ENCODE data around the gene C16orf78. TPM values are rescaled to one million over a fixed set of nuclear protein-coding genes. Genes with fewer than 3 reads are reported as not detected.

The C16orf78 gene
- polyA plus RNA-seq, 1 donor from 2014 or later: not detected

GRCh38 chr16:49410226-49410625, 36.6 kb downstream of the C16orf78 start:
- Histone ChIP-seq H3K4me3 (ENCODE audit: low read length) (no peak overlapping the region), H3K79me2 (replicated peaks; ENCODE audit: insufficient read depth, low read length) (no peaks in the 10 kb centered on the region), H3K9ac (ENCODE audit: low read length) (no peak overlapping the region), H3F3A (ENCODE audit: insufficient read depth, low read length, poor library complexity, severe bottlenecking) (no peaks in the 10 kb centered on the region), H3K9me2 (ENCODE audit: insufficient read depth, low read length) (no peaks in the 10 kb centered on the region), H3K9me3 (ENCODE audit: low read length) (no peaks in the 10 kb centered on the region), H4K20me1 (ENCODE audit: insufficient read depth) (no peaks in the 10 kb centered on the region), H3K4me2 (ENCODE audit: low read length) (no peak overlapping the region), H2AFZ (ENCODE audit: low read depth, low read length) (no peak overlapping the region), H3K27me3 (ENCODE audit: insufficient read depth, low read depth, low read length) (no peaks in the 10 kb centered on the region), H3K27ac (ENCODE audit: low read length) (no peak overlapping the region), H3K36me3 (ENCODE audit: insufficient read depth, low read length) (no peaks in the 10 kb centered on the region)
- TF ChIP-seq TAF1 (IDR thresholded peaks at IDR 0.05; ENCODE audit: low read depth) (no peak), CTCF (IDR thresholded peaks at IDR 0.05; ENCODE audit: poor library complexity, severe bottlenecking) (no peak), MXI1 (conservative IDR thresholded peaks at IDR 0.05; ENCODE audit: poor library complexity, severe bottlenecking) (no peak), SMC3 (conservative IDR thresholded peaks at IDR 0.05; ENCODE audit: poor library complexity) (no peak), REST (IDR thresholded peaks at IDR 0.05; ENCODE audit: borderline replicate concordance) (no peak), EP300 (conservative IDR thresholded peaks at IDR 0.05; ENCODE audit: poor library complexity, severe bottlenecking) (no peak), POLR2AphosphoS5 (IDR thresholded peaks at IDR 0.05) (no peak)

GRCh38 chr16:49411121-49411970, 37.7 kb downstream of the C16orf78 start:
- Histone ChIP-seq H3K27ac (ENCODE audit: low read length) (no peak overlapping the region), H3K9me2 (ENCODE audit: insufficient read depth, low read length) (no peaks in the 10 kb centered on the region), H4K20me1 (ENCODE audit: insufficient read depth) (no peaks in the 10 kb centered on the region), H3K9me3 (ENCODE audit: low read length) (no peaks in the 10 kb centered on the region), H3K4me2 (ENCODE audit: low read length) (no peak overlapping the region), H3K9ac (ENCODE audit: low read length) (no peak overlapping the region), H3K79me2 (replicated peaks; ENCODE audit: insufficient read depth, low read length) (no peaks in the 10 kb centered on the region), H3K4me3 (ENCODE audit: low read length) (no peak overlapping the region), H3K27me3 (ENCODE audit: insufficient read depth, low read depth, low read length) (no peaks in the 10 kb centered on the region), H3K36me3 (ENCODE audit: insufficient read depth, low read length) (no peaks in the 10 kb centered on the region), H3F3A (ENCODE audit: insufficient read depth, low read length, poor library complexity, severe bottlenecking) (no peaks in the 10 kb centered on the region), H2AFZ (ENCODE audit: low read depth, low read length) (no peak overlapping the region)
- TF ChIP-seq REST (IDR thresholded peaks at IDR 0.05; ENCODE audit: borderline replicate concordance): no peak
- TF ChIP-seq RAD21 (conservative IDR thresholded peaks at IDR 0.05): no peak
- TF ChIP-seq EP300 (conservative IDR thresholded peaks at IDR 0.05; ENCODE audit: poor library complexity, severe bottlenecking): no peak
- no peak for TF ChIP-seq TAF1 (IDR thresholded peaks at IDR 0.05; ENCODE audit: low read depth)
- TF ChIP-seq CTCF (IDR thresholded peaks at IDR 0.05; ENCODE audit: poor library complexity, severe bottlenecking): no peak
- TF ChIP-seq EZH2 (IDR thresholded peaks at IDR 0.05; ENCODE audit: borderline replicate concordance, insufficient read depth, low read length, poor library complexity, severe bottlenecking): no peak
- no peak for TF ChIP-seq POLR2AphosphoS5 (IDR thresholded peaks at IDR 0.05)
- TF ChIP-seq MXI1 (conservative IDR thresholded peaks at IDR 0.05; ENCODE audit: poor library complexity, severe bottlenecking): no peak
- TF ChIP-seq SMC3 (conservative IDR thresholded peaks at IDR 0.05; ENCODE audit: poor library complexity): no peak

Measured in neural cell (in vitro differentiated cells).